Measurements from ENCODE around the gene ATXN1L.

DNA sequence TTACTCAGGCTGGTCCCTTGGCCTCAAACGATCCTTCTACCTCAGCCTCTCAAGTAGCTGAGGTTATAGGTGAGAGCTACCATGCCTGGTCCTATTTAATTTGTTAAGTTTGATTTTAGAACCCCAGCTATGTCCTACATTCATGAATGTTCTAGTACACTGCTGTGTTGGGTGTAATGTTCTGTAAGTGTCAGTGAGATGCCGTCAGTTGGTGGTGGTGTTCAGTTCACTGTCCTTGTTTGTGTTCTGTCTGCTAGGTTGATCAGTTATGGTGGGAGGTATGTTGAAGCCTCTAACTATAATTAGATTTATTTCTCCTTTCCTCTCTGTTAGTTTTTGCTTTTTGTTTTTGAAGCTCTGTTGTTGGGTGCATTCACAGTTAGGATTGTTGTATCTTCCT is 57.8 kb downstream of the ATXN1L start:
- TF ChIP-seq EZH2 (IDR thresholded peaks at IDR 0.05; ENCODE audit: low read length): no peak
- TF ChIP-seq, protein P1, sequence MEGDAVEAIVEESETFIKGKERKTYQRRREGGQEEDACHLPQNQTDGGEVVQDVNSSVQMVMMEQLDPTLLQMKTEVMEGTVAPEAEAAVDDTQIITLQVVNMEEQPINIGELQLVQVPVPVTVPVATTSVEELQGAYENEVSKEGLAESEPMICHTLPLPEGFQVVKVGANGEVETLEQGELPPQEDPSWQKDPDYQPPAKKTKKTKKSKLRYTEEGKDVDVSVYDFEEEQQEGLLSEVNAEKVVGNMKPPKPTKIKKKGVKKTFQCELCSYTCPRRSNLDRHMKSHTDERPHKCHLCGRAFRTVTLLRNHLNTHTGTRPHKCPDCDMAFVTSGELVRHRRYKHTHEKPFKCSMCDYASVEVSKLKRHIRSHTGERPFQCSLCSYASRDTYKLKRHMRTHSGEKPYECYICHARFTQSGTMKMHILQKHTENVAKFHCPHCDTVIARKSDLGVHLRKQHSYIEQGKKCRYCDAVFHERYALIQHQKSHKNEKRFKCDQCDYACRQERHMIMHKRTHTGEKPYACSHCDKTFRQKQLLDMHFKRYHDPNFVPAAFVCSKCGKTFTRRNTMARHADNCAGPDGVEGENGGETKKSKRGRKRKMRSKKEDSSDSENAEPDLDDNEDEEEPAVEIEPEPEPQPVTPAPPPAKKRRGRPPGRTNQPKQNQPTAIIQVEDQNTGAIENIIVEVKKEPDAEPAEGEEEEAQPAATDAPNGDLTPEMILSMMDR (optimal IDR thresholded peaks at IDR 0.05 in 1 of 3, IDR thresholded peaks at IDR 0.05 in 1 of 3, conservative IDR thresholded peaks at IDR 0.05 in 1 of 3; ENCODE audit: extremely low read depth in 1 of 3, insufficient read depth in 2 of 3, low read length in 3 of 3): no peak

Data from keratinocyte (primary cell).